ENCODE data around the gene HIP1R. TPM values are rescaled to one million over a fixed set of nuclear protein-coding genes. Genes with fewer than 3 reads are reported as not detected.

Gene HIP1R
- polyA plus RNA-seq, 2 of the 4 experiments (the other 2 are of a cell fraction): 9.0 to 10.6 TPM

DNA sequence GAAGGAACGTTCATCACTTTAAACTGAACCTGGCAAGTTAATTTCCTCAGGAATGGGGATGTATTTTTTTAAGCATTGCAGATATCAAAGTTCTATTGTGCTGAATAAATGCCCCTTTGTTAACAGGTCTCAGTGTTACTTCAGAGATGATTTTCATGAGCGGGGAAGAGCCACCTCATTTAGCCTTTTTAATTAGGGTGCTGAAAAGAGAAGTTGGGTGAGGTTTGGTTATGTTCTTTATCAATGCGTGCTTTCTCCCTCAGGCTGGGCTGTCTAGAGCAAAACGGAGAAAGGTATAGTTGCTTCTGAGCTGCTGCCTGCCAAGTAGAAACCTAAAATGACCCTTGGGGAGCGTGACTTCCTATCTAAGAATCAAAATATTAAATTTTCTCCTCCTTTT, 8.0 kb upstream of the HIP1R start (continued):
- TF ChIP-seq HMGXB4 (CRISPR knock-in tag; IDR thresholded peaks at IDR 0.05; ENCODE audit: borderline replicate concordance) (no peak), RFX5 (IDR thresholded peaks at IDR 0.05) (no peak), PHF8 (IDR thresholded peaks at IDR 0.05; ENCODE audit: borderline replicate concordance, low read depth) (no peak), CEBPB (IDR thresholded peaks at IDR 0.05) (no peak), ESRRA (IDR thresholded peaks at IDR 0.05; ENCODE audit: borderline replicate concordance, low read length) (no peak), HDAC2 (IDR thresholded peaks at IDR 0.05) (no peak), MYC (IDR thresholded peaks at IDR 0.05; ENCODE audit: borderline replicate concordance, low read length) (no peak), POLR2AphosphoS2 (conservative IDR thresholded peaks at IDR 0.05; ENCODE audit: low read length) (no peak), KDM1A (IDR thresholded peaks at IDR 0.05; ENCODE audit: low read depth) (no peak), MAX (IDR thresholded peaks at IDR 0.05) (no peak), SREBF2 (IDR thresholded peaks at IDR 0.05) (no peak)
- TF ChIP-seq, protein P1, sequence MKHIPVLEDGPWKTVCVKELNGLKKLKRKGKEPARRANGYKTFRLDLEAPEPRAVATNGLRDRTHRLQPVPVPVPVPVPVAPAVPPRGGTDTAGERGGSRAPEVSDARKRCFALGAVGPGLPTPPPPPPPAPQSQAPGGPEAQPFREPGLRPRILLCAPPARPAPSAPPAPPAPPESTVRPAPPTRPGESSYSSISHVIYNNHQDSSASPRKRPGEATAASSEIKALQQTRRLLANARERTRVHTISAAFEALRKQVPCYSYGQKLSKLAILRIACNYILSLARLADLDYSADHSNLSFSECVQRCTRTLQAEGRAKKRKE (CRISPR knock-in tag; IDR thresholded peaks at IDR 0.05; ENCODE audit: low read depth): no peak
- TF ChIP-seq, protein P2, sequence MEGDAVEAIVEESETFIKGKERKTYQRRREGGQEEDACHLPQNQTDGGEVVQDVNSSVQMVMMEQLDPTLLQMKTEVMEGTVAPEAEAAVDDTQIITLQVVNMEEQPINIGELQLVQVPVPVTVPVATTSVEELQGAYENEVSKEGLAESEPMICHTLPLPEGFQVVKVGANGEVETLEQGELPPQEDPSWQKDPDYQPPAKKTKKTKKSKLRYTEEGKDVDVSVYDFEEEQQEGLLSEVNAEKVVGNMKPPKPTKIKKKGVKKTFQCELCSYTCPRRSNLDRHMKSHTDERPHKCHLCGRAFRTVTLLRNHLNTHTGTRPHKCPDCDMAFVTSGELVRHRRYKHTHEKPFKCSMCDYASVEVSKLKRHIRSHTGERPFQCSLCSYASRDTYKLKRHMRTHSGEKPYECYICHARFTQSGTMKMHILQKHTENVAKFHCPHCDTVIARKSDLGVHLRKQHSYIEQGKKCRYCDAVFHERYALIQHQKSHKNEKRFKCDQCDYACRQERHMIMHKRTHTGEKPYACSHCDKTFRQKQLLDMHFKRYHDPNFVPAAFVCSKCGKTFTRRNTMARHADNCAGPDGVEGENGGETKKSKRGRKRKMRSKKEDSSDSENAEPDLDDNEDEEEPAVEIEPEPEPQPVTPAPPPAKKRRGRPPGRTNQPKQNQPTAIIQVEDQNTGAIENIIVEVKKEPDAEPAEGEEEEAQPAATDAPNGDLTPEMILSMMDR (IDR thresholded peaks at IDR 0.05): no peak

DNA sequence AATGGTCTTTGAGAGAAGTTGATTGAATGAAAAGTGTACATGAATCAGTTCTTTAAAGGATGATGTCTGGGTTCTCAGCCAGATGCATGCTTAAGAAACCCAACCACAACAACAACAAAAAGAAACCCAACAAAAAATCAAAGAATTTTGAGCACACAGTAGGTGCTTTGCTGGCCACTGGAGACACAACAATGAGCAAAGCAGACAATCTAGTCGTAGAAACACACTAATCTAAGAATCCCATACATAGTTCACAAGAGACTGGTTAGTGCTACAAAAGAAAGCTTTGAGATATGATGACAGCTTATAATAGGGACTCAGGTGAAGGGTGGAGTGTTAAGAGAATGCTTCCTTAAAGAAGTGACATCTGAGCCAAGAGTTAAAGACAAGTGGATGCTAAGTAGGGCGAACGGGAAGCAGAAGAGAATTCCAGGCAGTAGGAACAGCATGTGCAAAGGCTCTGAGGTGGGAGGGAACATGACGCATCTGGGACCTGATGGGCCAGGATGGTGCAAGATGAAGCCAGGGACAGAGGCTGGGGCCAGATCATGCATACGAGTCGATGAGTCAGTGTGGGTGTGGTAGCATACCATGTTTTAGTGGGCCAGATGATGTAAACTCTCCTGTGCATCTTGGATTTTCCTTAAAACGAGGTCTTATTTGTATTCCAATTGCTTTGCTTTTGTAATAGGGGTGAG, 4.6 kb upstream of the HIP1R start:
- ChIA-PET CTCF (interaction anchor here (1.6 to 8.0 kb wide), 2 partner anchors 30 to 36 kb away, joined by 5 to 50 read pairs; no protein-coding TSS in a partner anchor), POLR2A (no interaction called here)
- H3K27ac ChIP-seq: peak overlapping the region; percentile 61 to 71; a peak in 5 of 6 replicates
- no peaks in the 10 kb centered on the region for H3K9me3 ChIP-seq
- TF ChIP-seq CEBPB (IDR thresholded peaks at IDR 0.05) (peak; percentile 16 to 43; a peak in 2 of 4 replicates), EHMT2 (IDR thresholded peaks at IDR 0.05; ENCODE audit: low read depth) (no peak), ESRRA (IDR thresholded peaks at IDR 0.05; ENCODE audit: borderline replicate concordance, low read length) (no peak), FOSL2 (IDR thresholded peaks at IDR 0.05) (no peak), FOSL2 (CRISPR knock-in tag; IDR thresholded peaks at IDR 0.05) (peak; percentile 87), CBX8 (IDR thresholded peaks at IDR 0.05) (no peak), TP53 (CRISPR knock-in tag; IDR thresholded peaks at IDR 0.05) (no peak), EP300 (IDR thresholded peaks at IDR 0.05) (no peak), HOXB13 (CRISPR knock-in tag; IDR thresholded peaks at IDR 0.05; ENCODE audit: low read depth) (no peak), MAX (IDR thresholded peaks at IDR 0.05) (peak; percentile 29; the same call in 1 of the 2 replicates), POLR2AphosphoS2 (conservative IDR thresholded peaks at IDR 0.05; ENCODE audit: low read length) (no peak), GATA3 (IDR thresholded peaks at IDR 0.05; ENCODE audit: borderline replicate concordance) (no peak)
- TF ChIP-seq, protein P3, sequence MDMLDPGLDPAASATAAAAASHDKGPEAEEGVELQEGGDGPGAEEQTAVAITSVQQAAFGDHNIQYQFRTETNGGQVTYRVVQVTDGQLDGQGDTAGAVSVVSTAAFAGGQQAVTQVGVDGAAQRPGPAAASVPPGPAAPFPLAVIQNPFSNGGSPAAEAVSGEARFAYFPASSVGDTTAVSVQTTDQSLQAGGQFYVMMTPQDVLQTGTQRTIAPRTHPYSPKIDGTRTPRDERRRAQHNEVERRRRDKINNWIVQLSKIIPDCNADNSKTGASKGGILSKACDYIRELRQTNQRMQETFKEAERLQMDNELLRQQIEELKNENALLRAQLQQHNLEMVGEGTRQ (IDR thresholded peaks at IDR 0.05): no peak
- 25% methylated on average over 7 of the region's 7 CpGs for WGBS (ENCODE audit: missing lambda C conversion rate)
- H3K4me3 ChIP-seq: no peak overlapping the region
- peaks cover 19% of the 10 kb centered on the region; the same call in 2 of the 3 replicates for H3K4me1 ChIP-seq
- peak; percentile 63 to 90 for DNase-seq (ENCODE audit: low read depth in 1 of 2, low spot score in 1 of 2)
- peak; percentile 43 for FAIRE-seq
- peak overlapping the region; percentile 45; the same call in 2 of the 3 replicates for H3K4me2 ChIP-seq
- ATAC-seq: peak; percentile 61 to 68

All from A549 (cell line).